Activated naive CD4-positive, alpha-beta T cell treated with Interleukin-2 at 50 U/mL for 16 hours (primary cell): ENCODE measurements around the gene UBE2H.
"Not testable (repeated sequence)": the region's sequence is repeated elsewhere in the genome, so short reads cannot be mapped to it uniquely, and the experiment has no call there.

Experiments used
- DNase-seq: peaks from one replicate; pipeline ENCODE4 v3.0.0-alpha.2; 2020

UBE2H gene

GRCh38 chr7:129907122-129907736 lies 45.5 kb downstream of the UBE2H start:
- DNase-seq, result no peak

GRCh38 chr7:129906700-129907099 lies 46.1 kb downstream of the UBE2H start:
- no peak for DNase-seq

GRCh38 chr7:129903935-129904334 lies 48.8 kb downstream of the UBE2H start:
- no peak for DNase-seq

GRCh38 chr7:129902788-129903422 lies 49.9 kb downstream of the UBE2H start:
- DNase-seq, result no peak

- no peak for DNase-seq
These were observed 54.1 kb downstream of the UBE2H start for GRCh38 chr7:129898502-129899160.

GRCh38 chr7:129898007-129898406 lies 54.8 kb downstream of the UBE2H start:
- no peak for DNase-seq

GRCh38 chr7:129896568-129897382 lies 56.0 kb downstream of the UBE2H start:
- no peak for DNase-seq

GRCh38 chr7:129894184-129894583 lies 58.6 kb downstream of the UBE2H start:
- DNase-seq, result not testable (repeated sequence)

- DNase-seq, result no peak
These were observed 62.7 kb downstream of the UBE2H start for GRCh38 chr7:129890090-129890489.

GRCh38 chr7:129889133-129889844 lies 63.5 kb downstream of the UBE2H start:
- no peak for DNase-seq

- DNase-seq, result no peak
These were observed 64.9 kb downstream of the UBE2H start for GRCh38 chr7:129887865-129888264.

GRCh38 chr7:129886818-129887186 lies 66.0 kb downstream of the UBE2H start:
- DNase-seq, result no peak

- no peak for DNase-seq
These were observed 66.5 kb downstream of the UBE2H start for GRCh38 chr7:129886167-129886817.

GRCh38 chr7:129884495-129884894 lies 68.3 kb downstream of the UBE2H start:
- no peak for DNase-seq

- no peak for DNase-seq
These were observed 69.6 kb downstream of the UBE2H start for GRCh38 chr7:129883151-129883550.

- DNase-seq, result no peak
These were observed 70.2 kb downstream of the UBE2H start for GRCh38 chr7:129882531-129882930.

- DNase-seq, result no peak
These were observed 75.5 kb downstream of the UBE2H start for GRCh38 chr7:129877146-129877792.

- DNase-seq, result no peak
These were observed 76.9 kb downstream of the UBE2H start for GRCh38 chr7:129875745-129876411.

GRCh38 chr7:129875160-129875559 lies 77.6 kb downstream of the UBE2H start:
- DNase-seq, result no peak

- DNase-seq, result no peak
These were observed 78.0 kb downstream of the UBE2H start for GRCh38 chr7:129874722-129875121.

- peak; percentile 8 for DNase-seq
These were observed 80.7 kb downstream of the UBE2H start for GRCh38 chr7:129872054-129872453.
